GM23338 (cell line): ENCODE results near the gene GNMT. TPM values are rescaled to one million over a fixed set of nuclear protein-coding genes. Genes with fewer than 3 reads are reported as not detected.
"Not testable (repeated sequence)": the region's sequence is repeated elsewhere in the genome, so short reads cannot be mapped to it uniquely, and the experiment has no call there.

Experiments
- ATAC-seq: fragments of 200-7000 bp; cut with Tn5 transposase; 3 replicates; pipeline ENCODE4 v1.9.1; 2020
- DNase-seq: peaks from one replicate; pipeline ENCODE4 v3.0.0-alpha.2; 2015; ENCODE audit warnings: low spot score
- H2AFZ ChIP-seq: fragments of 200-600 bp; sonication (generic); 2 replicates; pipeline ENCODE4 v1.8.0; 2016; ENCODE audit warnings: antibody characterized with exemption, mild to moderate bottlenecking, moderate library complexity
- H3F3A ChIP-seq: fragments of 200-600 bp; sonication (generic); replicated peaks from 2 replicates; pipeline ENCODE4 v1.8.0; 2017; ENCODE audit warnings: antibody characterized with exemption, mixed run types, low read depth
- H3K27ac ChIP-seq: fragments of 200-600 bp; sonication (generic); 2 replicates; pipeline ENCODE4 v1.6.1; 2016; ENCODE audit warnings: low read depth
- H3K27me3 ChIP-seq: fragments of 200-600 bp; sonication (generic); 2 replicates; pipeline ENCODE4 v1.8.0; 2016; ENCODE audit warnings: mild to moderate bottlenecking, mixed run types, moderate library complexity; ENCODE audit not compliant: insufficient read depth
- H3K36me3 ChIP-seq: fragments of 200-600 bp; sonication (generic); 2 replicates; pipeline ENCODE4 v1.8.0; 2016; ENCODE audit warnings: mild to moderate bottlenecking; ENCODE audit not compliant: insufficient read depth
- H3K4me1 ChIP-seq: fragments of 200-600 bp; sonication (generic); 2 replicates; pipeline ENCODE4 v1.8.0; 2016; ENCODE audit warnings: mild to moderate bottlenecking, moderate library complexity; ENCODE audit not compliant: insufficient read depth
- H3K4me2 ChIP-seq: fragments of 200-600 bp; sonication (generic); 2 replicates; pipeline ENCODE4 v1.7.1; 2017; ENCODE audit warnings: mixed run types
- H3K4me3 ChIP-seq: fragments of 200-600 bp; sonication (generic); 2 replicates; pipeline ENCODE4 v1.6.1; 2016; ENCODE audit warnings: mixed run types
- H3K79me2 ChIP-seq: fragments of 200-600 bp; sonication (generic); replicated peaks from 2 replicates; pipeline ENCODE4 v1.8.0; 2017; ENCODE audit warnings: mild to moderate bottlenecking; ENCODE audit not compliant: insufficient read depth
- H3K9me2 ChIP-seq: fragments of 200-600 bp; sonication (generic); 2 replicates; pipeline ENCODE4 v1.8.0; 2017; ENCODE audit not compliant: insufficient read depth
- H4K20me1 ChIP-seq: fragments of 200-600 bp; sonication (generic); replicated peaks from 2 replicates; pipeline ENCODE4 v1.8.0; 2017; ENCODE audit warnings: mild to moderate bottlenecking; ENCODE audit not compliant: insufficient read depth
- H3K27ac Mint-ChIP-seq: 2 replicates; pipeline ENCODE4 v1.8.0; 2020; ENCODE audit warnings: inconsistent platforms, mild to moderate bottlenecking, moderate library complexity, mixed read lengths
- H3K27me3 Mint-ChIP-seq: 3 replicates; pipeline ENCODE4 v1.8.0; 2022; ENCODE audit warnings: low read depth, mild to moderate bottlenecking, moderate library complexity, mixed read lengths, inconsistent platforms; ENCODE audit not compliant: insufficient read depth, poor library complexity
- H3K36me3 Mint-ChIP-seq: 3 replicates; pipeline ENCODE4 v1.8.0; 2021; ENCODE audit warnings: low read depth, mild to moderate bottlenecking, inconsistent platforms, moderate library complexity, mixed read lengths
- H3K4me1 Mint-ChIP-seq: 3 replicates; pipeline ENCODE4 v1.8.0; 2020; ENCODE audit warnings: mild to moderate bottlenecking, inconsistent platforms, mixed read lengths
- H3K4me3 Mint-ChIP-seq: 3 replicates; pipeline ENCODE4 v1.8.0; 2021; ENCODE audit warnings: moderate library complexity, mild to moderate bottlenecking, inconsistent platforms, mixed read lengths
- H3K9me3 Mint-ChIP-seq: 3 replicates; pipeline ENCODE4 v1.8.0; 2020; ENCODE audit warnings: moderate library complexity, mild to moderate bottlenecking, inconsistent platforms, mixed read lengths
- CTCF ChIP-seq, 2 experiments: fragments of 200-600 bp in 1 of 2; sonication (generic) in 1 of 2; conservative IDR thresholded peaks; 2 replicates each; pipeline versions ENCODE4 v1.5.1 to v1.6.1; 2016 to 2017; ENCODE audit warnings: antibody characterized with exemption in 2 of 2, low read depth in 2 of 2, mild to moderate bottlenecking in 2 of 2, moderate library complexity in 1 of 2
- POLR2AphosphoS5 ChIP-seq: IDR thresholded peaks from 2 replicates; pipeline ENCODE4 v1.6.1; 2016; ENCODE audit warnings: antibody characterized with exemption, low read depth
- ZNF462 ChIP-seq: fragments of 250-450 bp; sonication (Bioruptor Pico); IDR thresholded peaks from 2 replicates; pipeline ENCODE4 v1.5.0; 2020; ENCODE audit warnings: mild to moderate bottlenecking, moderate library complexity
- polyA plus RNA-seq: library from polyadenylated mRNA; unstranded; fragments of >200 nt; fragmentation: Nextera tagmentation; extraction: Ambion mirVana; gene quantifications from 2 replicates; pipeline ENCODE4 v1.2.1, GENCODE V29; 2016
- total RNA-seq: library from RNA; depleted of rRNA; stranded (reverse); fragments of >200 nt; shearing (Covaris generic); gene quantifications from 2 replicates; pipeline ENCODE4 v1.2.3, GENCODE V29; 2014

GNMT gene
- total and polyA plus RNA-seq, 2 experiments from 2014 or later: 0.52 TPM; not detected in 1

DNA sequence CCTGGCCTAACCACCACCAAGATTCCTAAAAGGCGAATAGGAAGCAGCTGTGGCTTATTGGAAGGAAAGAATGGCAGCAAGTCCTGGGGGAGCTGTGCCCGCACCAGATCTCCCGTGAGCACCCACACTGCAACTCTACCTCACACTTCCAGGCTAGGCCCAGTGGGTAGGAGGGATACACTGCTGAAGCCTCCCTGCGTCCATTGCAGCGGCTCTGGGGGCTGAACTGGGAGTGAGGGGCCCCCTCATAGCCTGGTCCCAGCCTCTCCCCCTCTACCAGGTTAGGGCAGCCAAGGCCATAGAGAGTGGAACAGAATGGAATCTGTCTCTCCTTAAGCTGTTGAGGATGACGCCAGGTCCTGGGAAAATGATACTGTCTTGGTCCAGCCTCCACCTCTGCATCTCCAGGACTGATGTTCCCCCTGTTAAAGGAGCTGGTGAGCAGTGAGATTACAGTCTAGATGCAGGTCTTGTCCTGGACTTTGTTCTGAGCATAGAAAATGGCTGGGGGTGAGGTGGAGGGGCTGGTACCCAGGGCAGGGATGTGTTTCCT, 20.0 kb upstream of the GNMT start (continued):
- TF ChIP-seq ZNF462 (CRISPR knock-in tag) (no peak), CTCF (conservative IDR thresholded peaks at IDR 0.05; ENCODE audit: low read depth in 2 of 2) (no peak), POLR2AphosphoS5 (no peak)

DNA sequence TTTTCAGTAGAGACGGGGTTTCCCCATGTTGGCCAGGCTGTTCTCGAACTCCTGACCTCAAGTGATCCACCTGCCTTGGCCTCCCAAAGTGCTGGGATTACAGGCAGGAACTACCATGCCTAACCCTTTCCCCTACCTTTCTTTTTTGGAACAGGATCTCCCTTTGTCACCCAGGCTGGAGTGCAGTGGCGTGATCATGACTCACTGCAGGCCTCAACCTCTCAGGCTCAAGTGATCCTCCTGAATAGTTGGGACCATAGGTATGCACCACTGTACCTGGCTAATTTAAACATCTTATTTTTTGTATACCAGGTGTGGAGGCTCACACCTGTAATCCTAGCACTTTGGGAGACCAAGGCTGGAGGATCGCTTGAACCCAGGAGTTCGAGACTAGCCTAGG, 19.2 kb upstream of the GNMT start:
- Mint-ChIP-seq H3K27me3 (peaks cover 16% of the 10 kb centered on the region), H3K4me1 (peaks cover 16% of the 10 kb centered on the region), H3K36me3 (peaks cover 56% of the 10 kb centered on the region)
- not testable (repeated sequence) for DNase-seq, H3K36me3 ChIP-seq, H3K4me3 ChIP-seq, H3K27ac ChIP-seq, H3K9me2 ChIP-seq, H3K4me2 ChIP-seq, H2AFZ ChIP-seq, H3K79me2 ChIP-seq, H3K4me1 ChIP-seq, ATAC-seq, H3K9me3 Mint-ChIP-seq, H3K4me3 Mint-ChIP-seq, H3K27me3 ChIP-seq, H3K27ac Mint-ChIP-seq, H4K20me1 ChIP-seq, H3F3A ChIP-seq
